HepG2 (cell line): Measurements from ENCODE around the gene GLS2. TPM values are rescaled to one million over a fixed set of nuclear protein-coding genes. Genes with fewer than 3 reads are reported as not detected.

ENCODE experiments used
- DPF2 ChIP-seq: sonication (generic); formaldehyde crosslinking; IDR thresholded peaks from 2 replicates; pipeline ENCODE4 v1.4.0; 2020; ENCODE audit warnings: mild to moderate bottlenecking, low read depth, missing genetic modification reagents, borderline replicate concordance
- KLF13 ChIP-seq: sonication (generic); formaldehyde crosslinking; IDR thresholded peaks from 2 replicates; pipeline ENCODE4 v1.4.0; 2020; ENCODE audit warnings: mild to moderate bottlenecking, missing genetic modification reagents
- MYPOP ChIP-seq: sonication (generic); formaldehyde crosslinking; IDR thresholded peaks from 2 replicates; pipeline ENCODE4 v1.8.1; 2023; ENCODE audit warnings: mild to moderate bottlenecking, moderate library complexity, missing genetic modification reagents
- NR2C2 ChIP-seq: sonication (generic); formaldehyde crosslinking; IDR thresholded peaks from 2 replicates; pipeline ENCODE4 v1.4.0; 2020; ENCODE audit warnings: missing genetic modification reagents, mild to moderate bottlenecking, moderate library complexity, borderline replicate concordance
- PPARG ChIP-seq: conservative IDR thresholded peaks from 2 replicates; pipeline ENCODE4 v1.6.1; 2016; ENCODE audit warnings: missing biosample characterization, missing genetic modification reagents
- TCF7 ChIP-seq: sonication (generic); IDR thresholded peaks from 2 replicates; pipeline ENCODE4 v1.6.1; 2016; ENCODE audit warnings: antibody characterized with exemption, low read depth
- TP53 ChIP-seq: sonication (generic); formaldehyde crosslinking; conservative IDR thresholded peaks from 2 replicates; pipeline ENCODE4 v1.4.0; 2020; ENCODE audit warnings: missing genetic modification reagents
- ZBTB20 ChIP-seq: sonication (generic); formaldehyde crosslinking; IDR thresholded peaks from 2 replicates; pipeline ENCODE4 v1.8.1; 2023; ENCODE audit warnings: missing genetic modification reagents, low read depth, mild to moderate bottlenecking, borderline replicate concordance
- ZFP36L2 ChIP-seq: sonication (generic); formaldehyde crosslinking; IDR thresholded peaks from 2 replicates; pipeline ENCODE4 v1.4.0; 2020; ENCODE audit warnings: missing genetic modification reagents
- ZNF138 ChIP-seq: sonication (generic); formaldehyde crosslinking; IDR thresholded peaks from 2 replicates; pipeline ENCODE4 v1.5.0; 2020; ENCODE audit warnings: mild to moderate bottlenecking, low read depth, missing genetic modification reagents
- ZNF556 ChIP-seq: sonication (generic); formaldehyde crosslinking; IDR thresholded peaks from 2 replicates; pipeline ENCODE4 v1.4.0; 2020; ENCODE audit warnings: mild to moderate bottlenecking, missing genetic modification reagents, borderline replicate concordance
- ZNF737 ChIP-seq: sonication (generic); formaldehyde crosslinking; IDR thresholded peaks from 2 replicates; pipeline ENCODE4 v1.5.0; 2020; ENCODE audit warnings: missing genetic modification reagents, mild to moderate bottlenecking, borderline replicate concordance
- ZNF782 ChIP-seq: sonication (generic); formaldehyde crosslinking; IDR thresholded peaks from 2 replicates; pipeline ENCODE4 v1.4.0; 2020; ENCODE audit warnings: missing genetic modification reagents, mild to moderate bottlenecking, borderline replicate concordance
- polyA plus RNA-seq, 8 experiments: library from polyadenylated mRNA; depleted of rRNA in 3 of 8; stranded (reverse) in 7 of 8; unstranded in 1 of 8; fragments of >200 nt; fragmentation: Illumina TruSeq in 4 of 8; extraction: Trizol in 4 of 8; gene quantifications; 2 replicates each; pipeline versions ENCODE4 v1.2.1 to v1.2.3, GENCODE V29; 2011 to 2016; ENCODE audit warnings: low read depth in 4 of 8, missing spikeins in 1 of 8, mixed read lengths in 1 of 8; ENCODE audit not compliant: insufficient read depth in 1 of 8
- total RNA-seq, 5 experiments: library from RNA; depleted of rRNA; stranded (reverse); fragments of >200 nt; fragmentation: Illumina TruSeq; extraction: Trizol; gene quantifications; 2 replicates each; pipeline ENCODE4 v1.2.3, GENCODE V29; 2016; ENCODE audit warnings: low read depth in 1 of 5
- TF ChIP-seq, protein P1 (sequence below): IDR thresholded peaks from 2 replicates; pipeline ENCODE4 v1.6.1; 2012; ENCODE audit warnings: low read length, improper control_type of control experiment
- TF ChIP-seq, protein P2 (sequence below): sonication (generic); formaldehyde crosslinking; IDR thresholded peaks from 2 replicates; pipeline ENCODE4 v1.8.1; 2023; ENCODE audit warnings: mild to moderate bottlenecking, missing genetic modification reagents, borderline replicate concordance
- TF ChIP-seq, protein P3 (sequence below): sonication (generic); formaldehyde crosslinking; IDR thresholded peaks from 2 replicates; pipeline ENCODE4 v1.4.0; 2020; ENCODE audit warnings: missing genetic modification reagents, borderline replicate concordance

GLS2 gene
- total and polyA plus RNA-seq, 2 of the 13 experiments (the other 11 are each of a cell fraction or from before 2014, with no cell fraction given): 8.6 to 12.2 TPM

GRCh38 chr12:56487448-56488040 lies 417 bp downstream of the GLS2 start (continued):
- TF ChIP-seq MYPOP (CRISPR knock-in tag) (peak; percentile 81; the same call in 1 of the 2 replicates), ZNF782 (CRISPR knock-in tag) (peak; percentile 77; the same call in 1 of the 2 replicates), TCF7 (no peak), ZNF556 (no peak), PPARG (CRISPR knock-in tag) (no peak), ZNF737 (no peak), ZFP36L2 (no peak), TP53 (CRISPR knock-in tag) (no peak), ZNF138 (CRISPR knock-in tag) (0 out of 2 replicates have a peak, but pooled peaks have one; percentile 34), ZBTB20 (0 out of 2 replicates have a peak, but pooled peaks have one; percentile 59), NR2C2 (no peak), KLF13 (CRISPR knock-in tag) (0 out of 2 replicates have a peak, but pooled peaks have one; percentile 12), DPF2 (no peak)
- TF ChIP-seq, protein P1, sequence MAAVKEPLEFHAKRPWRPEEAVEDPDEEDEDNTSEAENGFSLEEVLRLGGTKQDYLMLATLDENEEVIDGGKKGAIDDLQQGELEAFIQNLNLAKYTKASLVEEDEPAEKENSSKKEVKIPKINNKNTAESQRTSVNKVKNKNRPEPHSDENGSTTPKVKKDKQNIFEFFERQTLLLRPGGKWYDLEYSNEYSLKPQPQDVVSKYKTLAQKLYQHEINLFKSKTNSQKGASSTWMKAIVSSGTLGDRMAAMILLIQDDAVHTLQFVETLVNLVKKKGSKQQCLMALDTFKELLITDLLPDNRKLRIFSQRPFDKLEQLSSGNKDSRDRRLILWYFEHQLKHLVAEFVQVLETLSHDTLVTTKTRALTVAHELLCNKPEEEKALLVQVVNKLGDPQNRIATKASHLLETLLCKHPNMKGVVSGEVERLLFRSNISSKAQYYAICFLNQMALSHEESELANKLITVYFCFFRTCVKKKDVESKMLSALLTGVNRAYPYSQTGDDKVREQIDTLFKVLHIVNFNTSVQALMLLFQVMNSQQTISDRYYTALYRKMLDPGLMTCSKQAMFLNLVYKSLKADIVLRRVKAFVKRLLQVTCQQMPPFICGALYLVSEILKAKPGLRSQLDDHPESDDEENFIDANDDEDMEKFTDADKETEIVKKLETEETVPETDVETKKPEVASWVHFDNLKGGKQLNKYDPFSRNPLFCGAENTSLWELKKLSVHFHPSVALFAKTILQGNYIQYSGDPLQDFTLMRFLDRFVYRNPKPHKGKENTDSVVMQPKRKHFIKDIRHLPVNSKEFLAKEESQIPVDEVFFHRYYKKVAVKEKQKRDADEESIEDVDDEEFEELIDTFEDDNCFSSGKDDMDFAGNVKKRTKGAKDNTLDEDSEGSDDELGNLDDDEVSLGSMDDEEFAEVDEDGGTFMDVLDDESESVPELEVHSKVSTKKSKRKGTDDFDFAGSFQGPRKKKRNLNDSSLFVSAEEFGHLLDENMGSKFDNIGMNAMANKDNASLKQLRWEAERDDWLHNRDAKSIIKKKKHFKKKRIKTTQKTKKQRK: no peak
- TF ChIP-seq, protein P2, sequence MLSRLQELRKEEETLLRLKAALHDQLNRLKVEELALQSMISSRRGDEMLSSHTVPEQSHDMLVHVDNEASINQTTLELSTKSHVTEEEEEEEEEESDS (CRISPR knock-in tag): no peak
- TF ChIP-seq, protein P3, sequence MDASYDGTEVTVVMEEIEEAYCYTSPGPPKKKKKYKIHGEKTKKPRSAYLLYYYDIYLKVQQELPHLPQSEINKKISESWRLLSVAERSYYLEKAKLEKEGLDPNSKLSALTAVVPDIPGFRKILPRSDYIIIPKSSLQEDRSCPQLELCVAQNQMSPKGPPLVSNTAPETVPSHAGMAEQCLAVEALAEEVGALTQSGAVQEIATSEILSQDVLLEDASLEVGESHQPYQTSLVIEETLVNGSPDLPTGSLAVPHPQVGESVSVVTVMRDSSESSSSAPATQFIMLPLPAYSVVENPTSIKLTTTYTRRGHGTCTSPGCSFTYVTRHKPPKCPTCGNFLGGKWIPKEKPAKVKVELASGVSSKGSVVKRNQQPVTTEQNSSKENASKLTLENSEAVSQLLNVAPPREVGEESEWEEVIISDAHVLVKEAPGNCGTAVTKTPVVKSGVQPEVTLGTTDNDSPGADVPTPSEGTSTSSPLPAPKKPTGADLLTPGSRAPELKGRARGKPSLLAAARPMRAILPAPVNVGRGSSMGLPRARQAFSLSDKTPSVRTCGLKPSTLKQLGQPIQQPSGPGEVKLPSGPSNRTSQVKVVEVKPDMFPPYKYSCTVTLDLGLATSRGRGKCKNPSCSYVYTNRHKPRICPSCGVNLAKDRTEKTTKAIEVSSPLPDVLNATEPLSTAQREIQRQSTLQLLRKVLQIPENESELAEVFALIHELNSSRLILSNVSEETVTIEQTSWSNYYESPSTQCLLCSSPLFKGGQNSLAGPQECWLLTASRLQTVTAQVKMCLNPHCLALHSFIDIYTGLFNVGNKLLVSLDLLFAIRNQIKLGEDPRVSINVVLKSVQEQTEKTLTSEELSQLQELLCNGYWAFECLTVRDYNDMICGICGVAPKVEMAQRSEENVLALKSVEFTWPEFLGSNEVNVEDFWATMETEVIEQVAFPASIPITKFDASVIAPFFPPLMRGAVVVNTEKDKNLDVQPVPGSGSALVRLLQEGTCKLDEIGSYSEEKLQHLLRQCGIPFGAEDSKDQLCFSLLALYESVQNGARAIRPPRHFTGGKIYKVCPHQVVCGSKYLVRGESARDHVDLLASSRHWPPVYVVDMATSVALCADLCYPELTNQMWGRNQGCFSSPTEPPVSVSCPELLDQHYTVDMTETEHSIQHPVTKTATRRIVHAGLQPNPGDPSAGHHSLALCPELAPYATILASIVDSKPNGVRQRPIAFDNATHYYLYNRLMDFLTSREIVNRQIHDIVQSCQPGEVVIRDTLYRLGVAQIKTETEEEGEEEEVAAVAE (CRISPR knock-in tag): no peak
